Astrocyte (in vitro differentiated cells and primary cell): ENCODE results near the gene CHCT1. TPM values are rescaled to one million over a fixed set of nuclear protein-coding genes. Genes with fewer than 3 reads are reported as not detected.

ENCODE experiments used
- DNase-seq: peaks from one replicate; pipeline ENCODE4 v3.0.0-alpha.2; 2010; ENCODE audit warnings: low read depth
- FAIRE-seq: peaks from 2 replicates; lab custom pipeline; 2011; peaks lifted over from hg19 to GRCh38; lab: Jason Lieb, UNC
- H2AFZ ChIP-seq: 2 replicates; pipeline ENCODE4 v1.6.0; 2012; ENCODE audit warnings: low read depth, low read length, inconsistent platforms
- H3K27ac ChIP-seq: 2 replicates; pipeline ENCODE4 v1.5.1; 2011; ENCODE audit warnings: low read depth, low read length, inconsistent platforms
- H3K27me3 ChIP-seq: 2 replicates; pipeline ENCODE4 v1.6.0; 2011; ENCODE audit warnings: low read length, inconsistent platforms; ENCODE audit not compliant: insufficient read depth
- H3K36me3 ChIP-seq: 2 replicates; pipeline ENCODE4 v1.5.1; 2011; ENCODE audit warnings: low read length, inconsistent platforms; ENCODE audit not compliant: insufficient read depth
- H3K4me1 ChIP-seq: 2 replicates; pipeline ENCODE4 v1.5.1; 2011; ENCODE audit warnings: low read length, inconsistent platforms; ENCODE audit not compliant: insufficient read depth
- H3K4me2 ChIP-seq: 2 replicates; pipeline ENCODE4 v1.6.0; 2012; ENCODE audit warnings: low read length, inconsistent platforms
- H3K4me3 ChIP-seq: 2 replicates; pipeline ENCODE4 v1.5.1; 2011; ENCODE audit warnings: low read depth, mild to moderate bottlenecking, low read length, inconsistent platforms; ENCODE audit not compliant: insufficient read depth
- H3K79me2 ChIP-seq: 2 replicates; pipeline ENCODE4 v1.6.0; 2012; ENCODE audit warnings: mild to moderate bottlenecking, low read length, inconsistent platforms; ENCODE audit not compliant: insufficient read depth
- H3K9ac ChIP-seq: 2 replicates; pipeline ENCODE4 v1.6.0; 2012; ENCODE audit warnings: mild to moderate bottlenecking, low read length, inconsistent platforms
- H3K9me3 ChIP-seq: 2 replicates; pipeline ENCODE4 v1.5.1; 2012; ENCODE audit warnings: low read depth, mild to moderate bottlenecking, low read length, inconsistent platforms; ENCODE audit not compliant: insufficient read depth
- H4K20me1 ChIP-seq: 2 replicates; pipeline ENCODE4 v1.6.0; 2012; ENCODE audit warnings: low read length, inconsistent platforms; ENCODE audit not compliant: insufficient read depth
- H3K27ac Mint-ChIP-seq: one replicate; pipeline ENCODE4 v1.8.0; 2021; ENCODE audit warnings: mild to moderate bottlenecking, mixed read lengths; ENCODE audit not compliant: unreplicated experiment
- H3K27me3 Mint-ChIP-seq: one replicate; pipeline ENCODE4 v1.8.0; 2021; ENCODE audit warnings: low read depth, mixed read lengths; ENCODE audit not compliant: unreplicated experiment
- H3K36me3 Mint-ChIP-seq: one replicate; pipeline ENCODE4 v1.8.0; 2021; ENCODE audit warnings: low read depth, mixed read lengths; ENCODE audit not compliant: unreplicated experiment
- H3K4me1 Mint-ChIP-seq: one replicate; pipeline ENCODE4 v1.8.0; 2021; ENCODE audit warnings: low read depth, mixed read lengths; ENCODE audit not compliant: unreplicated experiment
- H3K4me3 Mint-ChIP-seq: one replicate; pipeline ENCODE4 v1.8.0; 2021; ENCODE audit warnings: mild to moderate bottlenecking, moderate library complexity, mixed read lengths; ENCODE audit not compliant: unreplicated experiment
- H3K9me3 Mint-ChIP-seq: one replicate; pipeline ENCODE4 v1.8.0; 2021; ENCODE audit warnings: mild to moderate bottlenecking, mixed read lengths; ENCODE audit not compliant: unreplicated experiment
- CTCF ChIP-seq: IDR thresholded peaks from 2 replicates; pipeline ENCODE4 v1.5.1; 2011; ENCODE audit warnings: low read depth, mild to moderate bottlenecking, inconsistent platforms, low read length, moderate library complexity; ENCODE audit not compliant: insufficient read depth
- EZH2 ChIP-seq: IDR thresholded peaks from 2 replicates; pipeline ENCODE4 v1.6.1; 2012; ENCODE audit warnings: mild to moderate bottlenecking, low read length, inconsistent platforms; ENCODE audit not compliant: insufficient read depth
- total RNA-seq: library from RNA; stranded (reverse); gene quantifications from 2 replicates; pipeline ENCODE4 v1.2.1, GENCODE V29; 2021

Gene CHCT1
- total RNA-seq, 1 donor from 2014 or later: not detected

GRCh38 chr17:60398227-60398959, 23.9 kb upstream of the CHCT1 start:
- Histone ChIP-seq H3K79me2 (no peaks in the 10 kb centered on the region), H2AFZ (no peak overlapping the region), H3K4me2 (no peak overlapping the region), H3K27me3 (no peaks in the 10 kb centered on the region), H3K4me1 (no peaks in the 10 kb centered on the region), H3K9ac (no peak overlapping the region), H3K4me3 (no peak overlapping the region), H3K27ac (no peak overlapping the region), H4K20me1 (no peaks in the 10 kb centered on the region), H3K9me3 (no peaks in the 10 kb centered on the region), H3K36me3 (no peaks in the 10 kb centered on the region)
- H3K9me3 Mint-ChIP-seq: no peaks in the 10 kb centered on the region
- no peaks in the 10 kb centered on the region for H3K36me3 Mint-ChIP-seq
- DNase-seq: no peak
- no peaks in the 10 kb centered on the region for H3K4me1 Mint-ChIP-seq
- FAIRE-seq: no peak
- no peak overlapping the region for H3K27ac Mint-ChIP-seq
- TF ChIP-seq EZH2: no peak
- TF ChIP-seq CTCF: no peak
- H3K27me3 Mint-ChIP-seq: no peaks in the 10 kb centered on the region
- no peak overlapping the region for H3K4me3 Mint-ChIP-seq

GRCh38 chr17:60401819-60402218, 20.5 kb upstream of the CHCT1 start:
- Histone ChIP-seq H3K4me1 (no peaks in the 10 kb centered on the region), H3K4me2 (no peak overlapping the region), H3K9ac (no peak overlapping the region), H3K27ac (no peak overlapping the region), H3K4me3 (no peak overlapping the region), H4K20me1 (no peaks in the 10 kb centered on the region), H3K27me3 (no peaks in the 10 kb centered on the region), H2AFZ (no peak overlapping the region), H3K79me2 (no peaks in the 10 kb centered on the region), H3K9me3 (no peaks in the 10 kb centered on the region), H3K36me3 (no peaks in the 10 kb centered on the region)
- Mint-ChIP-seq H3K27me3 (no peaks in the 10 kb centered on the region), H3K4me3 (no peak overlapping the region), H3K4me1 (no peaks in the 10 kb centered on the region), H3K27ac (no peak overlapping the region), H3K9me3 (no peaks in the 10 kb centered on the region), H3K36me3 (no peaks in the 10 kb centered on the region)
- FAIRE-seq (no peak), DNase-seq (no peak)
- TF ChIP-seq CTCF (no peak), EZH2 (no peak)

- FAIRE-seq: no peak
- Histone ChIP-seq H4K20me1 (no peaks in the 10 kb centered on the region), H3K9me3 (no peaks in the 10 kb centered on the region), H2AFZ (no peak overlapping the region), H3K4me3 (no peak overlapping the region), H3K4me2 (no peak overlapping the region), H3K9ac (no peak overlapping the region), H3K4me1 (no peaks in the 10 kb centered on the region), H3K27ac (no peak overlapping the region), H3K27me3 (no peaks in the 10 kb centered on the region), H3K36me3 (no peaks in the 10 kb centered on the region), H3K79me2 (no peaks in the 10 kb centered on the region)
- H3K4me1 Mint-ChIP-seq: no peaks in the 10 kb centered on the region
- H3K27me3 Mint-ChIP-seq: no peaks in the 10 kb centered on the region
- H3K27ac Mint-ChIP-seq: no peak overlapping the region
- H3K4me3 Mint-ChIP-seq: no peak overlapping the region
- no peaks in the 10 kb centered on the region for H3K36me3 Mint-ChIP-seq
- no peaks in the 10 kb centered on the region for H3K9me3 Mint-ChIP-seq
- no peak for TF ChIP-seq CTCF
- no peak for TF ChIP-seq EZH2
- DNase-seq: no peak
These were observed 18.8 kb upstream of the CHCT1 start for GRCh38 chr17:60403523-60403810.
